WTC11 (cell line): Measurements from ENCODE around the gene MOB3A. TPM values are rescaled to one million over a fixed set of nuclear protein-coding genes. Genes with fewer than 3 reads are reported as not detected.
A peak's percentile ranks its signal among the peaks of the same experiment; 100 is the strongest.

Experiments
- ATAC-seq: fragments of 200-7000 bp; cut with Tn5 transposase; 2 replicates; pipeline ENCODE4 v1.10.0; 2021; ENCODE audit warnings: mild to moderate bottlenecking, moderate library complexity
- CTCF ChIA-PET: fragments of 300-600 bp; sonication (Branson Sonifier 250); formaldehyde crosslinking; loops from one replicate; lab custom pipeline; 2021; ENCODE audit warnings: antibody characterized with exemption; lab: Charles Lee
- POLR2A ChIA-PET: fragments of 350-600 bp; sonication (Branson Sonifier 250); formaldehyde crosslinking; loops from one replicate; lab custom pipeline; 2021; ENCODE audit warnings: antibody characterized with exemption; lab: Charles Lee
- DNase-seq: peaks from one replicate; pipeline ENCODE4 v3.0.0; 2021; ENCODE audit warnings: low spot score
- H3K27ac Mint-ChIP-seq: 2 replicates; pipeline ENCODE4 v1.8.0; 2021; ENCODE audit warnings: mixed read lengths
- H3K27me3 Mint-ChIP-seq: 2 replicates; pipeline ENCODE4 v1.8.0; 2021; ENCODE audit warnings: low read depth, mild to moderate bottlenecking, moderate library complexity, mixed read lengths
- H3K36me3 Mint-ChIP-seq: 2 replicates; pipeline ENCODE4 v1.8.0; 2021; ENCODE audit warnings: mixed read lengths
- H3K4me1 Mint-ChIP-seq: 2 replicates; pipeline ENCODE4 v1.8.0; 2022; ENCODE audit warnings: mixed read lengths
- H3K4me3 Mint-ChIP-seq: 2 replicates; pipeline ENCODE4 v1.8.0; 2021; ENCODE audit warnings: mild to moderate bottlenecking, moderate library complexity, mixed read lengths
- H3K9me3 Mint-ChIP-seq: 2 replicates; pipeline ENCODE4 v1.8.0; 2021; ENCODE audit warnings: mixed read lengths
- AR ChIP-seq: fragments of 250-450 bp; sonication (Bioruptor Pico); IDR thresholded peaks from 2 replicates; pipeline ENCODE4 v1.9.0; 2021; ENCODE audit warnings: mild to moderate bottlenecking
- CBFB ChIP-seq: sonication (generic); formaldehyde crosslinking; IDR thresholded peaks from 2 replicates; pipeline ENCODE4 v1.8.1; 2022; ENCODE audit warnings: mild to moderate bottlenecking, low read depth, missing genetic modification reagents
- E2F5 ChIP-seq: sonication (generic); formaldehyde crosslinking; IDR thresholded peaks from 2 replicates; pipeline ENCODE4 v1.8.1; 2022; ENCODE audit warnings: mild to moderate bottlenecking, moderate library complexity, missing genetic modification reagents
- ETV6 ChIP-seq: sonication (generic); formaldehyde crosslinking; IDR thresholded peaks from 2 replicates; pipeline ENCODE4 v1.8.1; 2022; ENCODE audit warnings: mild to moderate bottlenecking, missing genetic modification reagents
- FOXJ3 ChIP-seq: sonication (generic); formaldehyde crosslinking; IDR thresholded peaks from 2 replicates; pipeline ENCODE4 v1.9.0; 2021; ENCODE audit warnings: missing genetic modification reagents, mild to moderate bottlenecking, borderline replicate concordance
- GABPB1 ChIP-seq: sonication (generic); formaldehyde crosslinking; IDR thresholded peaks from 2 replicates; pipeline ENCODE4 v1.8.1; 2023; ENCODE audit warnings: mild to moderate bottlenecking, missing genetic modification reagents
- NFATC4 ChIP-seq: fragments of 250-450 bp; sonication (Bioruptor Pico); IDR thresholded peaks from 2 replicates; pipeline ENCODE4 v1.9.0; 2021; ENCODE audit warnings: mild to moderate bottlenecking
- NFYB ChIP-seq: sonication (generic); formaldehyde crosslinking; conservative IDR thresholded peaks from 2 replicates; pipeline ENCODE4 v1.8.0; 2022; ENCODE audit warnings: low read depth, missing genetic modification reagents
- SMAD3 ChIP-seq: sonication (generic); formaldehyde crosslinking; IDR thresholded peaks from 2 replicates; pipeline ENCODE4 v1.8.0; 2022; ENCODE audit warnings: missing genetic modification reagents, mild to moderate bottlenecking, borderline replicate concordance
- SMAD4 ChIP-seq: sonication (generic); formaldehyde crosslinking; IDR thresholded peaks from 2 replicates; pipeline ENCODE4 v1.8.0; 2022; ENCODE audit warnings: mild to moderate bottlenecking, missing genetic modification reagents
- USF1 ChIP-seq: sonication (generic); formaldehyde crosslinking; IDR thresholded peaks from 2 replicates; pipeline ENCODE4 v1.8.0; 2022; ENCODE audit warnings: mild to moderate bottlenecking, missing genetic modification reagents
- USF2 ChIP-seq: sonication (generic); formaldehyde crosslinking; IDR thresholded peaks from 2 replicates; pipeline ENCODE4 v1.8.1; 2023; ENCODE audit warnings: mild to moderate bottlenecking, missing genetic modification reagents, moderate library complexity
- ZNF121 ChIP-seq: sonication (generic); formaldehyde crosslinking; IDR thresholded peaks from 2 replicates; pipeline ENCODE4 v1.8.0; 2023; ENCODE audit warnings: missing genetic modification reagents
- ZNF138 ChIP-seq: sonication (generic); formaldehyde crosslinking; conservative IDR thresholded peaks from 2 replicates; pipeline ENCODE4 v1.8.1; 2022; ENCODE audit warnings: mild to moderate bottlenecking, moderate library complexity, missing genetic modification reagents
- ZNF263 ChIP-seq: sonication (generic); formaldehyde crosslinking; IDR thresholded peaks from 2 replicates; pipeline ENCODE4 v1.8.1; 2022; ENCODE audit warnings: low read depth, mild to moderate bottlenecking, moderate library complexity, missing genetic modification reagents
- ZNF317 ChIP-seq: sonication (generic); formaldehyde crosslinking; IDR thresholded peaks from 2 replicates; pipeline ENCODE4 v1.8.1; 2023; ENCODE audit warnings: low read depth, mild to moderate bottlenecking, moderate library complexity, missing genetic modification reagents, borderline replicate concordance
- ZSCAN18 ChIP-seq: fragments of 250-450 bp; sonication (Bioruptor Pico); IDR thresholded peaks from 2 replicates; pipeline ENCODE4 v2.1.2; 2022; ENCODE audit warnings: mild to moderate bottlenecking, moderate library complexity
- total RNA-seq: library from RNA; stranded (reverse); gene quantifications from 3 replicates; pipeline ENCODE4 v1.2.3, GENCODE V29; 2021

MOB3A gene
- total RNA-seq, 1 experiment from 2014 or later, result 8.1 TPM

GRCh38 chr19:2053601-2054389 lies 42.3 kb downstream of the MOB3A start:
- no peak overlapping the region for H3K4me3 Mint-ChIP-seq
- peaks cover 17% of the 10 kb centered on the region for H3K4me1 Mint-ChIP-seq
- POLR2A ChIA-PET, result no interaction called here
- H3K27me3 Mint-ChIP-seq, result no peaks in the 10 kb centered on the region
- no peak for TF ChIP-seq FOXJ3 (CRISPR knock-in tag)
- TF ChIP-seq NFYB (CRISPR knock-in tag), result no peak
- TF ChIP-seq, all 79 proteins: peak for 0
- Mint-ChIP-seq H3K36me3 (no peaks in the 10 kb centered on the region), H3K27ac (no peak overlapping the region), H3K9me3 (no peaks in the 10 kb centered on the region)
- no peak for DNase-seq
- ATAC-seq, result no peak
- CTCF ChIA-PET, result interaction anchor here (1.5 kb wide), 1 partner anchor 21 kb away, joined by 4 read pairs; no protein-coding TSS in a partner anchor

GRCh38 chr19:2051773-2052704 lies 44.1 kb downstream of the MOB3A start:
- Mint-ChIP-seq H3K27me3 (no peaks in the 10 kb centered on the region), H3K4me3 (peak overlapping the region; percentile 60), H3K4me1 (peaks cover 12% of the 10 kb centered on the region), H3K36me3 (no peaks in the 10 kb centered on the region), H3K27ac (peak overlapping the region; percentile 92), H3K9me3 (no peaks in the 10 kb centered on the region)
- DNase-seq (no peak), ATAC-seq (no peak)
- CTCF ChIA-PET, result interaction anchor here (0.6 to 2.3 kb wide), 18 partner anchors 8 to 201 kb away, joined by 3 to 13 read pairs (median 4); partner anchors contain the start of genes AP3D1 and MOB3A
- TF ChIP-seq GABPB1 (CRISPR knock-in tag) (no peak), ZNF263 (CRISPR knock-in tag) (0 out of 2 replicates have a peak, but pooled peaks have one; percentile 4), SMAD3 (CRISPR knock-in tag) (no peak), E2F5 (0 out of 2 replicates have a peak, but pooled peaks have one; percentile 3)
- POLR2A ChIA-PET, result interaction anchor here (0.5 to 1.6 kb wide), 11 partner anchors 8 to 573 kb away, joined by 3 to 17 read pairs (median 4); no protein-coding TSS in a partner anchor

GRCh38 chr19:2050991-2051772 lies 44.9 kb downstream of the MOB3A start, which contains the start of gene MKNK2:
Gene MKNK2, minus strand, starts transcription at chr19:2051244. Its CDS starts 393 bp downstream, at chr19:2050851.
- DNase-seq (peak; percentile 93), ATAC-seq (peak; percentile 87)
- Mint-ChIP-seq H3K27ac (peak within 1 kb of the TSS; percentile 92), H3K9me3 (no peaks in the 10 kb centered on the region), H3K4me1 (peaks cover 11% of the 10 kb centered on the region), H3K4me3 (peak within 1 kb of the TSS; percentile 70), H3K27me3 (no peaks in the 10 kb centered on the region), H3K36me3 (no peaks in the 10 kb centered on the region)
- ChIA-PET POLR2A (interaction anchor here (0.5 to 1.6 kb wide), 10 partner anchors 9 to 573 kb away, joined by 3 to 17 read pairs (median 4); no protein-coding TSS in a partner anchor), CTCF (interaction anchor here (0.6 to 2.3 kb wide), 16 partner anchors 8 to 202 kb away, joined by 3 to 13 read pairs (median 4); partner anchors contain the start of gene AP3D1)
- TF ChIP-seq ZNF121 (CRISPR knock-in tag) (peak; percentile 99), ETV6 (CRISPR knock-in tag) (peak; percentile 57; the same call in 1 of the 2 replicates), AR (CRISPR knock-in tag) (no peak), USF1 (no peak), CBFB (CRISPR knock-in tag) (no peak), NFATC4 (CRISPR knock-in tag) (peak; percentile 64; the same call in 1 of the 2 replicates), SMAD4 (CRISPR knock-in tag) (no peak), ZSCAN18 (peak; percentile 29; the same call in 1 of the 2 replicates), ZNF317 (no peak; the same call in 1 of the 2 replicates), ZNF138 (no peak), USF2 (no peak)
